Neuron (in vitro differentiated cells): ENCODE measurements around the gene ATXN1.

ENCODE experiments used
- H2AFZ ChIP-seq: one replicate; pipeline ENCODE4 v1.6.1; 2013; ENCODE audit warnings: low read depth, mild to moderate bottlenecking, inconsistent platforms, low read length, moderate library complexity
- H3K27me3 ChIP-seq: one replicate; pipeline ENCODE4 v1.6.1; 2013; ENCODE audit warnings: low read length; ENCODE audit not compliant: insufficient read depth
- H3K36me3 ChIP-seq: one replicate; pipeline ENCODE4 v1.6.1; 2013; ENCODE audit warnings: low read length; ENCODE audit not compliant: insufficient read depth
- H3K4me1 ChIP-seq: one replicate; pipeline ENCODE4 v1.6.1; 2013; ENCODE audit warnings: low read length; ENCODE audit not compliant: insufficient read depth
- H3K4me3 ChIP-seq: 2 replicates; pipeline ENCODE4 v1.5.1; 2013; ENCODE audit warnings: mild to moderate bottlenecking, low read length, moderate library complexity
- H3K9me3 ChIP-seq: one replicate; pipeline ENCODE4 v1.6.1; 2013; ENCODE audit warnings: low read length

Gene ATXN1

DNA sequence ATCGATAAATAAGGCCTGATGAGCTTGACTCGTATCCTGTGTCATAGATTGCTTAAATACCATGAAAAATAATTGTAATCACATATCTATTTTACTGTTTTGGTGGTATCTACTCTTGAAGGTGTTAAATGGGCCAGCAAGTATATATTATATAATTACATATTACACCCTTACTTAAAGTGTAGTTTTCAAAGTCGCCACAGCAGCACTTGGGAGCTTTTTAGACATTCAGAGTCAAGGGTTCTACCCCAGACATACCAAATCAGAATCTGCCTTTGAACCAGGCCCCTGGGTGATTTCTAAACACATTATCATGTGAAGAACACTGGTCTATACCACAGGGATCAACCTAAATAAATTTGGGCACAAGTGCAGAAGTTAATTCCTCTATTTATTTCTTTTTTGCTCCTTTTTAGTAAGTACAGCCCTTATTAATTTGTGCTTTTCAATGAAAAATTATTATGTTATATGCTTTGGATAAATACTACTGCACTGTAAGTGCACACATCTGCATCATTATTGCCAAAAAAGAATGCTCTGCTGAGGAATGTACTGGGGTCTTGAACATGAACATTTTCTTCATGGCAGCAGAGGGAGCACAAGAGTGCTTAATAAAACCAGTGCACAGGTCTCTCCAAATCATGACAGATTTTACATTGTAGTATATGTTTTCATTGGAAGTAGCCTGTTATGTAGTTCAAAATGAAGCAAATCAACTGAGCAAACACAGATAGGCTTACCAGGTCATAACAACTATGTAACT is 3.1 kb upstream of the ATXN1 start:
- Histone ChIP-seq H2AFZ (no peak overlapping the region), H3K27me3 (no peaks in the 10 kb centered on the region), H3K4me1 (peaks cover 27% of the 10 kb centered on the region), H3K4me3 (no peak overlapping the region), H3K9me3 (no peaks in the 10 kb centered on the region), H3K36me3 (no peaks in the 10 kb centered on the region)

DNA sequence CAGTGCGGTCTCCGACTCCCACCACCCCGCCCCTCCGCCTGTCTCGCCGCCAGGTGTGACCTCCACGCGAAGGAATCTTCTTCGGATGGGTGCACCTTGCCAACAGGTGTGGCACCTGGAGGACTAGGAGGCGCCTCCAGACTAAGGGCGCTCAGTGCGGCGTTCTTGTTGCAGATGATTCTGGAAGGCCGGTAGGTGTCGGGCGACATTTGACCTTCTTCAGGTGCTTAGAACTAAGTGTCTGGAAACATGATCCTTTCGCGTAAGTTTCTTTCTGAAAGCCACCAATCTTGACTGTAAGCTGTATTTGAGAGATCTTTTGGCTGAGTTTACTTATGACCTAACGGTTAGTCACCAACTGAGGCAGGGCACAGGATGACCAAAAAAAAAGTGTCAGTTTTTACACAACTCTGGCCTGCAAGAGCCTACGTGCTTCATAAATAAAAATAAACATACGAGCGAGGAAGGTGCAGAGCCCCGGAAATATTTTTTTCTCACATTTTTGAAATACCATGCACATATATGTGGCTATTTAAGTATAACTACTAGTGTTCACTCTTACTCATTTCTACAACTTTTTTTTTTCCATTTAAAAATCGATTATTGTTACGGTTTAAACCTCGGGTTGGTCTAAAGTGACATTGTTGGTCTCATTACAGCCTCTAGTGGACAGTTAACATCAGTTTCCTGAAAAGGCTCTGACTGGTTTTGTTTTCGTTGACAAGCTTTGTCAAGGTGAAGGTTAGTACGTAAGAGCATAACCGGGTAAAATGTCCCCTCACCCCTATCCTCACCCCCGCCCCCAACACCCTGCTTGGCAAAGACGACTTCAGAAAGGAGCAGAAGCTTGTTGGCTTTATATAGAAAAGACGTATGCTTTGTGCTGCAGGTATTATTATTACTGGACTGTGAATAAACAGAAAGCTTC is 1.6 kb upstream of the ATXN1 start:
- H3K4me1 ChIP-seq: peaks cover 26% of the 10 kb centered on the region
- peak overlapping the region; percentile 81 for H2AFZ ChIP-seq
- H3K27me3 ChIP-seq: no peaks in the 10 kb centered on the region
- H3K4me3 ChIP-seq: peak overlapping the region; percentile 94
- H3K36me3 ChIP-seq: no peaks in the 10 kb centered on the region
- no peaks in the 10 kb centered on the region for H3K9me3 ChIP-seq

DNA sequence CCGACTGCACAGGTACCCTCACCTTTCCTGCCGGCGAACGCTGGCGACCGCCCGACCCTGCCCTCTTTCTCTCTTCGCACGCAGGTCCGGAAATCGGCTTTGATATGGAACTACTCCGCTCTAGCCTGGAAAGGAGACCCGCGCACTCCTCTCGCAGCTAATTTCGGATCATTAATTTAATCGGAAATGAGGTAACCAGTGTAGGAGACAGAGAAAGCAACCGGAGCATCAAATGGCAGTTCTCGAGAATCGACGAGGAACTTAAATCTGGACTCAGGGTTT is 949 bp upstream of the ATXN1 start:
- no peaks in the 10 kb centered on the region for H3K27me3 ChIP-seq

DNA sequence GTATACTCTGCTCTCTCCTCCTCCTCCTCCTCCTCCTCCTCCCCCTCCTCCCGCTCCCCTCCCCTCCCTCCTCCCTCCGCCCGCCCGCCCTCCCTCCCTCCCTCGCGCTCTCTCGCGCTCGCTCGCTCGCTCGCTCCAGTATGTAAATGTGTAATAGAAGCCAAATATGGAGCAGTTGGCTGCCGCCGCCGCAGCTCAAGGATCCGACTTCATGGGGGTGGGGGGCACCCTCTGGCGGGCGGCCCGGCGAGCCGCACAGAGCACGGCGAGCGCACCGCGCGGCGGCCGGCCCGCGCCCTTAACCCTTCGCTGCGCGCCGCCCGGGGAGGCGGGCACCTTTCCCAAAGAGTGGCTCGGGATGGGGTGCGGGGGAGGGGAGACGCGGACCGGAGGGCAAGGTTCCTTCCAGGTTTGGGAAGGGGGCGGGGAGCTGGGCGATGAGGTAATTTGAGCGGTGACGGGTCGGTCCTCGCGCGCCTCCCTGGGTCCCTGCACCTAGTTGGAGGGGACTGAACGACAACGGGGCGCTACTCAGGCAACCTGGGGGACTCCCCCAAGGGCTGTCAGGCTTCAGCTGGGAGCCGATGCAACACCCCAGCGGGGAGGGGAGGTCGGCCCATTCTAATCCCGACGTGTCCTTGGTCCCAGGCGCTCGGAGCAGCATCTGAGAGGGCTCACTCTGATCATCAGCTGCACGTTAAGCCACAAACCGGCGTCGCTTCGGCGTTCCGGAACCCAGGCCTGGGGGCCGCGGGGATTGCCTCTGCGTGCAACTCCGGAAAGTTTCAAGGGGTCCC is 409 bp upstream of the ATXN1 start:
- Histone ChIP-seq H3K9me3 (no peaks in the 10 kb centered on the region), H3K4me1 (peaks cover 37% of the 10 kb centered on the region), H3K36me3 (no peaks in the 10 kb centered on the region), H3K27me3 (no peaks in the 10 kb centered on the region), H2AFZ (peak overlapping the region; percentile 81), H3K4me3 (peak overlapping the region; percentile 94)

More for the DNA sequence above, 949 bp upstream of the ATXN1 start:
- no peaks in the 10 kb centered on the region for H3K36me3 ChIP-seq
- peaks cover 32% of the 10 kb centered on the region for H3K4me1 ChIP-seq
- peak overlapping the region; percentile 94 for H3K4me3 ChIP-seq
- H2AFZ ChIP-seq: peak overlapping the region; percentile 81
- H3K9me3 ChIP-seq: no peaks in the 10 kb centered on the region

DNA sequence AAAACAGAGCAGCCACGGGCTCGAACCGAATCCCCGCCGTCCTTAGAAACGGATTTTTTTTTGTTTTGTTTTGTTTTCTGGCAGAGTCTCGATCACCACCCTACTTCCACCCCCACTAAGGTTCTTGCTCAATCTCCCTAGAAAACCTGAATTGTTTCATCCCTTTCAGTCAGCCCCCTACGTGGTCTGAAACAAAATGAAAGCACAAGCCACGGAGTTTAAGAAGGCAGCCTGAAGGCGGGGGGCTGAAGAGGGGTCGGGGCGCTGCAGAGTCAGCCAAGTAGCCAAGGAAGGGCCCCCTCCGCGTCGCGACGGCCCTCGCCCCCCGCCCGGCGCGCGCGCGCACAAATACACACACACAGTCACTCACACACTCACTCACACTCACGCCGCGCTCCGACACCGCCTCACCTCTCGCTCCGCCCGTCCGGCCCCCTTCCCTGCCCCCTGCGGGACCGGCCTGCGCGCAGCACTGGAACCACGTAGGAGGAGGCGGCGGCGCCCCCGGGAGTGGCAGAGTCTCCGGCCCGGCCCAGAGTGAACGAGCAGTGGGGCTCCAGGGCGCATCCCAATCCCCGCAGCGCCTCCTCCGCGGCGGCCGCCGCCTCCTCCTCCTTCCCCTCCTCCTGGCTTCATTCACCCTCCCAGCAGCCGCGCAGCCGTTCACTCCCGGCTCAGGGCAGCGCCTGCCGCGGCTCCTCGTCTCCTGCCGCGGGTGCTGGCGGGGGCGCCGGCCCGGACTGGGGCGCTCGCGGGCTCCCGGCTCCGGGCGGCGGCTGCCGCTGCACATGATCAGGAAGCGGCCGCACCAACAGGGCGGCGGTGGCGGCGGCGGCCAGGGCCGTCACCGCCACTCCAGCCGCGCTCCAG is 1.4 kb downstream of the ATXN1 start:
- Histone ChIP-seq H3K9me3 (no peaks in the 10 kb centered on the region), H2AFZ (peak overlapping the region; percentile 98), H3K4me1 (peaks cover 42% of the 10 kb centered on the region), H3K4me3 (peak overlapping the region; percentile 94), H3K36me3 (no peaks in the 10 kb centered on the region), H3K27me3 (no peaks in the 10 kb centered on the region)

DNA sequence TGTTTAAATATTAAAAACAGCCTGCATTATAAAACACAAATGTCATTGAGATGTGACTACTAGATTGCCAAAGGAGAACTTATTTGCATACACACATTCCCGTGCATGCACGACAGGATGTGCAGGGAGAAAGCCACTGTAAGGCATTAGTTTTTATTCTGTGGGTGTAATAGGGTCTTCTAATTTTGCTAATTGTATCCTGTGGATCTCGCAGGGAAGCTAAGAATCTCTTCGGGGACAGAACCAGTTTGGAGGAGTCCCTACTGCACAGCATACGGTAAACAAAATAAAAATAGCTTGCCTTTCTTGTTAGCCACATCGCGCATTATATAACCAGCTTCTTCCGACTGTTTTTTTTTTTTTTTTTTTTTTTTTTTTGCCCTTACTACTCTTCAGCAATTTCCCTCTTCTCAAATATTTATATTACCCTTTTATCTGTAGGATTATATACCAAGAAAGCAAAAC is 2.0 kb downstream of the ATXN1 start:
- no peaks in the 10 kb centered on the region for H3K9me3 ChIP-seq
- H3K4me3 ChIP-seq: peak overlapping the region; percentile 94
- H3K27me3 ChIP-seq: no peaks in the 10 kb centered on the region
- H3K36me3 ChIP-seq: no peaks in the 10 kb centered on the region
- H3K4me1 ChIP-seq: peaks cover 42% of the 10 kb centered on the region
- peak overlapping the region; percentile 98 for H2AFZ ChIP-seq

DNA sequence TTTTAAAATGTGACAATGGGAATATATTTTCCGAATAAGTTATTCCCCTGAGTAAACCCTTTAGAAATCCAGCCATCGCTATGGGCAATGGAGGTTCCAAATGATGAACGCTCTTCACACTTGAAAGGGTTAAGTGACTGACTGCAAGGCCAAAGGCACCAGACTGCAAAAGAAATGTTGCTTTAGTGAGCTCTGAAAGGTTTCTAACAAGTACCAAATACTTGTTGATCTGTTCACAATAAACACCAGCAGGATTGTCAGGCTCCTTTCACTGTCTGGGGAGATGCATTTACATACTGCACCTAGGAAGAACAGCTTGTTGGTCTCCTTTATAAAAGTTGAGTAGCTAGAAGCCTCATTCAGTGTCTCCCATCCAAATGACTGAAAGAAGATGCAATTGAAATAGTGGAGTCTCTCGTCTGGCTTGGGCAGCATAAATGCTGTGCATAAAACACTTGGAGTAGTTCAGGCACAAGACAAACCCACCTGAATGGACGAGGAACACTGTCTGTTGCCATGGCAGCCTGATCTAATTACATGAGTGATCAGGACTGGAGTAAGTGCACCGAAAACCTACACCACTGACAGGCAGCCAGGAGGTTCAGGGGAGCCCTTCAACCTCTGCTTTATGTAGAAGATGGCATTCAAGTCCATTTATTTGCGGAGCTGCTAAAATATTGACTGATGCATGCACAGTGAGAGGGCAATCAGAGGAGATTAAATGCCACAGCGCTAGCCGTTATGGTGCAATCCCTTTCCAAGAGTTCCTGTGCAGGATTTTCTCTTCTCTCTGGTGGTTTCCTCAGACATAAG is 2.9 kb downstream of the ATXN1 start:
- peaks cover 42% of the 10 kb centered on the region for H3K4me1 ChIP-seq
- H3K36me3 ChIP-seq: no peaks in the 10 kb centered on the region
- H2AFZ ChIP-seq: peak overlapping the region; percentile 98
- H3K9me3 ChIP-seq: no peaks in the 10 kb centered on the region
- H3K27me3 ChIP-seq: no peaks in the 10 kb centered on the region
- peak overlapping the region; percentile 94 for H3K4me3 ChIP-seq

DNA sequence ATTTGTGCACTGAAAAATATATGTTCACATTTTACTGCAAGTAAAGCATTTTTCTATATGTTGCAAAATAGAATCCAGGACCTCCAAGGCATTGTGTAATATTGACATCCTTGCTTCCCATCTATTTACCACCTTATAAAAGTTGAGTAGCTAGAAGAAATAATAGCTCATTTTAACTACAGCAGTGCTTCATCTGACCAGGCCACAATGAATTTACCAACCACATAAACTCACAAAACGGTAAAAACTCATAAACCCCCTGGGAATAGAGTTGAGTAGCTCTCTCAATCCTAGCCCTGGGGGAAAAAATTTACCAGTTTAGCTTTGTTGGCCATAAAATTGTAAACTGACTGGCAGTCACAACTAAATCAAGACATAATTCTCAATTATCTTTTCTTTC is 3.9 kb downstream of the ATXN1 start:
- H3K9me3 ChIP-seq: no peaks in the 10 kb centered on the region
- H3K4me1 ChIP-seq: peaks cover 36% of the 10 kb centered on the region
- no peak overlapping the region for H2AFZ ChIP-seq
- no peak overlapping the region for H3K4me3 ChIP-seq
- no peaks in the 10 kb centered on the region for H3K27me3 ChIP-seq
- H3K36me3 ChIP-seq: no peaks in the 10 kb centered on the region

DNA sequence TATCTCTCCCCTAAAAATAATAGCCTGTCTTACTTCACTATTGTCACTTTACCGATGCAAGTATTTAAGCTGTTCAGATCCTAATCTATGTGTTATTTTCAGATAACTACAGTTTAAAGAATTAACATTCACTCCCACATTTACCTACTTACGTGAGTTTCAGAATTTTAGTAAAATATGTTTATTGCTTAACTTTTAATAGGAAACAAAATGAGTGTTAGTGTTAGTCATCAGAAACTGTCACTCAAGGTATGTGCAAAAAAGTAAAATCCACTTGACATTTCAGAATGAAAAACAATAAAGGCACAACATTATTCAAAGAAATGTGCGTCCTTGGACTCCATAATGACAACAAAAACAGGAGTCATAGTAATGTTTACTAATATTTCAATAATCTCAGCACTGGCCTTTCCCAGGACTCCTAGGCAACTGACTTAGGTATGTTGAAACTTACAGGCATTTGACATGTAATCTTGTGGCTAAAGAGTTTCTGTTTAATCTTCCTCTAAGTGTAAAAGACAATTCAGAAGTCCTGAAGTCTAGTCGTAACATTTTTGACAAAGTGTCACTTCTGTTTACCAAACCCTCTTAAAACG is 4.5 kb downstream of the ATXN1 start:
- Histone ChIP-seq H3K36me3 (peaks cover 2% of the 10 kb centered on the region), H3K9me3 (no peaks in the 10 kb centered on the region), H3K4me1 (peaks cover 30% of the 10 kb centered on the region), H3K27me3 (no peaks in the 10 kb centered on the region), H3K4me3 (no peak overlapping the region), H2AFZ (no peak overlapping the region)

DNA sequence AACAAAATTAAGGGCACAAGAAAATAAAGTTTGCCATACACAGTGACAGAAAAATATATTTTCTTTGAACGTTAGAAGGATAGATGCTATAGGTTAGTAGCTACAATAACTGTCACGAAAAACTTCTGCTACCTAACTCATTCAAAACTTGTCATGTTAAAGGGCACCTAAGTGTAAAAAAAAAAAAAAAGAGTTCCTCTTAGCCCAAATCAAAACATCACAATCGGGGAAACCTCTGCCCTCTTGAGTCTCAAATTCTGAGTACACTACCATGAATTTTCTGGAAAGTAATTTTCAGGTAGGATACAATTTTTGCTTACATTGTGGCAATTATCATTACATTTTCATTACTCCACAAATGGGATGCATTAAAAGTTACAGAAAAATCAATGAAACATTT is 5.7 kb downstream of the ATXN1 start:
- Histone ChIP-seq H3K27me3 (no peaks in the 10 kb centered on the region), H3K36me3 (peaks cover 2% of the 10 kb centered on the region), H2AFZ (no peak overlapping the region), H3K4me3 (no peak overlapping the region), H3K9me3 (no peaks in the 10 kb centered on the region), H3K4me1 (peaks cover 30% of the 10 kb centered on the region)

DNA sequence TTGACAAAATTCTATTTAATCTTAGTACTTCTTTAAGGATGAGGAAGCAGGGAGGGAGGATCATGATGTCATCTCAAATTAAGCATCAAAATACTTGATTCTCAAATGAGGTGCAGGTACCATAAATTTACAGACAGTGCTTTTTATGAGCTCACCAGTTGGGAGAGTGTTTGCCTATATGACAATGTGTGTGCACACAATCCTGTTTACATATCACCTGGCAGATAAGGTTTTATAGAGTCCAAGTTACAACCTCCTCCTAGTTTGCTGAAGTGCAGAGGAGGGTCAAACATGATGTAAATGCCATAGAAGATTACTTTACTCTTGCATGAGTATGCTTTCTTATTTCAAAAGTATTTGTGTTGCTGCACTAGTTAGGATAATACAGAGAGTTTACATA is 6.4 kb downstream of the ATXN1 start:
- peaks cover 30% of the 10 kb centered on the region for H3K4me1 ChIP-seq
- no peaks in the 10 kb centered on the region for H3K27me3 ChIP-seq
- H2AFZ ChIP-seq: no peak overlapping the region
- no peak overlapping the region for H3K4me3 ChIP-seq
- H3K36me3 ChIP-seq: peaks cover 2% of the 10 kb centered on the region
- no peaks in the 10 kb centered on the region for H3K9me3 ChIP-seq
